ENCODE results near the gene GRM8.

Gene GRM8

DNA sequence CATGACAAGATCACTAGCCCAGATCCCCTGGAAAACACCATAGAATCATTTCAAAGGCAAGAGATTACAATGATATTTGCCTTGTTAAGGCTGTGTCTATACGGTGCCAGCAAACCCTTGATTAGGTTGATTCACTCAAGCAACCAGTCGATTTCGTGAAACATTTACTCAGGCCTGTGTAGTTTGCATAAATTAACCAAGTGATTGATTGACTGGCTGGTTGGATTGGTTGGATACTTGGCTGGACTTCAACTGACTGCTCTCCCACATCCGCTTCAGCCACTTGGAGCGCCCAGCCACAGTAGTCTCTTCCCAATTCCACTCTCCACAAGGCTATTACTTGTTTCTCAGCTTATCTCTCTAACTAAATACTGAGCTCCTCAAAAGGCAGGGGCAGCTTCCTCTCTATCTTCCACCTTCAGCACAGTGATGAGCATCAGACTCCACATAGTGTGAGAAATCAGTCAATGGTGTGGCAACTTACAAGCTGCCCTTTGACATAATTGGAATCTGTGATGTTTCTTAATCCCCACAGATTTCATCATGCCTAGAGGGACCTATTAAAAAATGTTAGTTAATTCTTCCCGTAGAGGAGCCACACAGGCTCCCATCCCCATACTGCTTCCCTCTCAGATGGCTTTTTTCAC lies 217.4 kb downstream of the GRM8 start:
- no peak for DNase-seq (ENCODE audit: low read depth in 4 of 4, low spot score in 1 of 4)

- no peak for DNase-seq (ENCODE audit: low read depth in 4 of 4, low spot score in 1 of 4)
Measured at GRCh38 chr7:127034186-127034806, 218.4 kb downstream of the GRM8 start.

DNA sequence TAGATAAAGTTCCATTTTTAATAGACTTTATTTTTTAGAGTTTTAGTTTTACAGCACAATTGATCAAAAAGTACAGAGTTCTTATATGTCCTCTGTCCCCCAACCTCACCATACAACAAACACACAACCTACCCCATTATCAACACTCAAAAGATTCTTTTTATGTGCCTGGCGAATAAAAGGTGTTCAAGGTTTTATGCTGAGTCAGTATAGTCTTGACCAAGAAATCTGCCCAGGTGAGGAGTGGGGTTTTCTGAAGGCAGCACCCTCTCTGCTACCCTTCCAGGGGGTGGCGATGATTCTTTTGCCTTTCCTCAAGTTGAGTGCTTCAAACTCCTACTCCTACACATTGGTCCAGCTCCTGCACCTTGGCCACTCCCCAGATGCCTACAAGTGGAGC lies 222.9 kb downstream of the GRM8 start:
- DNase-seq (ENCODE audit: low read depth in 4 of 4, low spot score in 1 of 4), result no peak

DNA sequence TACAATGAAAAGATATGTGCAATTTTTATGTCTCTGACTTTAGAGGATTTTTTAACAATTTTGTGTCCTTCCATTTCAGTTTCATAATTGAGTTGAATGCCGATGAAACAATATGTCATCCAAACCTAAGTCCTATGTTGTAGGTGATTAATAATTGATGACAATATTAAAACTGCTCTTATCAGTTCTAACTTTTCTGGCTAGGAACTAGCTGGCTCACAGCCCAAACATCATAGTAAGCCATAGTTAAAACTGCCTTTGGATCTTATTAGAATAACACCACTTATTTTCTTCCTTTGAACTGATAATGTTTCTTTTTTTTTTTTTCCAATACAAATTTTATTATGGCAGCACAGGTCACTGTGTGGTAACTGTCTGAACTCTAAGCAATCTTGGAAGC lies 230.9 kb downstream of the GRM8 start:
- no peak for DNase-seq (ENCODE audit: low read depth in 4 of 4, low spot score in 1 of 4)

DNA sequence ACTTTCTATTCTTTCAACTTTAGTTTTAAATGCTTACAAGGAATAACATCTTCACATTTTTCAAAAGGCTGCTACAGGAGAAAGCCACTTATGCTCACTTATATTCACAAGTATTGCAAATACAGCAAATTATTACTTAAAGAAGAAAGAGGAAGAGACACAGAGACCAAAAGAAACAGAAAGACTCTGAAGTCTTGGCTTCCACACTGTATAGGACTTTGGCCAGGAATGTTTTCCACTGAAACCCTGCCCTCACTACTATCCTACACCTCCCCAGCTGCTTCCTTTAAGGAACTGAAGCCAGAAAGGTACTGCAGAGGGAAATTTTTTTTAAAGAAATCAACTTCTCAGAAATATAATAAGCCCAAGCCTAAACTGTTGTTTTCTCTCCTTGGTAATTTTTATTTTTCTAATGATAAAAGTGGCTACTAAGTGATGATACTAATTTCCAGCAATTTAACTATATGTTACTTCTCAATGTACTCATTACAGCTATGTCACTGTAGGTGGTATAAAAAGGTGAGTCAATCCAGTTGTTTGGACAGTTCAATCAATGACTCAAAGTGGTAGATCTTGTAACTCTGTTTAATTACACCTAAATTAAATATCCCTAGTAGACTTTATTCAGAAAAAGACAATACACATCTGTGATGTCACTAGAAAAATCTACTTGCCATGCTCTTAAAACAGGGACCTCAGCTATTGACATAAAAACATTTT lies 231.6 kb downstream of the GRM8 start:
- DNase-seq (ENCODE audit: low read depth in 4 of 4, low spot score in 1 of 4), result no peak

GRCh38 chr7:127018889-127019288 lies 233.9 kb downstream of the GRM8 start:
- DNase-seq (ENCODE audit: low read depth in 4 of 4, low spot score in 1 of 4), result no peak

DNA sequence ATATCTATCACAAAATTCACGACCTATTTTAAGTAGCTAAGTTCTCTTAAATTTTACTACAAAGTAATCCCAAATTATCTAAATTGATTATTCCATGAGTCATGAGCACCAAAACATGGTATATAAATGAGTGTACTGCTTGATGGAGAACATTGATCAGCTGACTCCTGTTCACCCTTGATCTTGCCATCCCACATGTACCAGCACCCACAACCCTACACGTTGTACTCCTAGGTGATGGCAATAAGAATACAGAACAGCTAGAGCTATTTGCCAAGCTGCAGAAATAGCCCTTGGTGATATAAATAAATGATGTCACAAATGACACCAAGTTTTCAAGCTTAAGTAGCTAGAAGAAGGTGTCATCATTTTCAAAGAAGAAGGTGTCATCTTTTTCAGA lies 235.5 kb downstream of the GRM8 start:
- no peak for DNase-seq (ENCODE audit: low read depth in 4 of 4, low spot score in 1 of 4)

DNA sequence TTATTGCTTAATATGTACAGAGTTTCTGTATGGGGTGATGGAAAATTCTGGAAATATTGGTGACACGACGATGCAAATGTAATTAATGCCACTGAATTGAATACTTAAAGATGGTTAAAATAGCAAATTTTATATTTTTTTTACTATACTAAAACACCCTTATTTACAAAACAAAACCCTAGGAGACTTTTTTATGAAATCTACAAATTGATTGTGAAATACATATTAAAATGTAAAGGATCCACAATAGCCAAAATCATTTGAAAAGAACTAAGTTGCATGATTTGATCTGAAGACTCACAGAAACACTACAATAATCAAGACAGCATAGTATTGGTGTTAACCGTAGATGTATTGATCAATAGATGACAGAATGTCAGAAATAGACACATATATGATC lies 252.0 kb downstream of the GRM8 start:
- DNase-seq (ENCODE audit: low read depth in 4 of 4, low spot score in 1 of 4), result no peak

DNA sequence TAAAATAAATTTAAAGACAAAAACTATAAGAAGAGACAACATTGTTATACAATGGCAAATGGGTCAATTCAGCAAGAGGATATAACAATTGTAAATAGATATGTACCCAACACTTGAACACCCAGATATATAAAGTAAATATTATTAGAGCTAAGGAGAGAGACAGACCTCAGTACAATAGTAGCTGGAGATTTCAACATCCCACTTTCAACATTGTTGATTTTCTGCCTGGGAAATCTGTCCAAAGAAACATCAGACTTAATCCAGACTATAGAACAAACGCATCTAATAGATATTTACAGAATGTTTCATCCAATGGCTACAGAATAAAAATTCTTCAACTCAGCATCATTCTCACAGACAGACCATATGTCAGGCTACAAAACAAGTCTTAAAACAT lies 256.1 kb downstream of the GRM8 start:
- no peak for DNase-seq (ENCODE audit: low read depth in 4 of 4, low spot score in 1 of 4)

GRCh38 chr7:126993626-126994213 lies 259.0 kb downstream of the GRM8 start:
- no peak for DNase-seq (ENCODE audit: low read depth in 4 of 4, low spot score in 1 of 4)

GRCh38 chr7:126988022-126988421 lies 264.7 kb downstream of the GRM8 start:
- DNase-seq (ENCODE audit: low read depth in 4 of 4, low spot score in 1 of 4), result no peak

GRCh38 chr7:126979722-126980121 lies 273.0 kb downstream of the GRM8 start:
- no peak for DNase-seq (ENCODE audit: low read depth in 4 of 4, low spot score in 1 of 4)

- no peak for DNase-seq (ENCODE audit: low read depth in 4 of 4, low spot score in 1 of 4)
Measured at GRCh38 chr7:126978865-126979264, 273.9 kb downstream of the GRM8 start.

- DNase-seq (ENCODE audit: low read depth in 4 of 4, low spot score in 1 of 4), result no peak
Measured at GRCh38 chr7:126973066-126973465, 279.7 kb downstream of the GRM8 start.

DNA sequence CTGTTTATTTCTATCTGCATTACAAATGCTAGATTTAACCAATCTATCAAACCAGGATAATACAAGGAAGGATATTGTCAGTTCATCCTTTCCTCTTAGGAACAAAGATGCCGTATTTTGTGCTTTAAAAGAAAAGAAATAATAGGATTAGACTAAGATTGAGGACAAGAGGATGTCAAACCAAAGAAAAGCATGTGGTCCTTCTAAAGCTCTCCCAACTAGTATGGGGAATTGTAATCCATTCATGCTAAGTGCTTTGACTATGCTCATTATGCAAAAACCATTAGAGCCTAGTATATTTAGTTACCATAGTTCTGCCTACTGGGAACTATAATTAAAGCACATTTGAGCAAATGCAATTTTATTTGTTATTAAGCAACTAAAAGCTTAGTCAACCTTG lies 280.2 kb downstream of the GRM8 start:
- DNase-seq (ENCODE audit: low read depth in 4 of 4, low spot score in 1 of 4), result no peak

- DNase-seq (ENCODE audit: low read depth in 4 of 4, low spot score in 1 of 4), result no peak
Measured at GRCh38 chr7:126959649-126960048, 293.1 kb downstream of the GRM8 start.

- DNase-seq (ENCODE audit: low read depth in 4 of 4, low spot score in 1 of 4), result no peak
Measured at GRCh38 chr7:126958367-126958766, 294.4 kb downstream of the GRM8 start.

DNA sequence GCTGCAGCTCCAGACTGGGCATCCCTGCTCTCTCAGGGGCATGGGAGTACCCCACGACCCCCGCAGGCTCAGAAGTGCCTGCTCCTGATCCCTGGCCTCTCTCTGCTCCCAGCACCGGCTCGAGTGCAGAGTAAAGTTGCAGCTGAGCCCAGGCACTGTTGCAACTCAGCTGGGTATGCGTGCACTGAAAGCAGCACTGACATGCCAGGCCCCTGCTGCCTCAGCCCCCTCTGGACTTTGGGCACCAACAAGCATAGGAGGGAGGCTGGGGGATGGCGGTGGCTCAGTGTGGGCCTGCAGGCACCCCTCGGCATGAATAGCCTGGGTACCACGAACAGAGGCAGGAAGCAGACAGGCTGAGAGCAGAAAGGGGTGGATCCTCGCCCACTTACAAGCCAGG lies 295.3 kb downstream of the GRM8 start:
- DNase-seq (ENCODE audit: low read depth in 4 of 4, low spot score in 1 of 4), result no peak

GRCh38 chr7:126953461-126953860 lies 299.3 kb downstream of the GRM8 start:
- DNase-seq (ENCODE audit: low read depth in 4 of 4, low spot score in 1 of 4), result no peak

- DNase-seq (ENCODE audit: low read depth in 4 of 4, low spot score in 1 of 4), result no peak
Measured at GRCh38 chr7:126948664-126949063, 304.1 kb downstream of the GRM8 start.

DNA sequence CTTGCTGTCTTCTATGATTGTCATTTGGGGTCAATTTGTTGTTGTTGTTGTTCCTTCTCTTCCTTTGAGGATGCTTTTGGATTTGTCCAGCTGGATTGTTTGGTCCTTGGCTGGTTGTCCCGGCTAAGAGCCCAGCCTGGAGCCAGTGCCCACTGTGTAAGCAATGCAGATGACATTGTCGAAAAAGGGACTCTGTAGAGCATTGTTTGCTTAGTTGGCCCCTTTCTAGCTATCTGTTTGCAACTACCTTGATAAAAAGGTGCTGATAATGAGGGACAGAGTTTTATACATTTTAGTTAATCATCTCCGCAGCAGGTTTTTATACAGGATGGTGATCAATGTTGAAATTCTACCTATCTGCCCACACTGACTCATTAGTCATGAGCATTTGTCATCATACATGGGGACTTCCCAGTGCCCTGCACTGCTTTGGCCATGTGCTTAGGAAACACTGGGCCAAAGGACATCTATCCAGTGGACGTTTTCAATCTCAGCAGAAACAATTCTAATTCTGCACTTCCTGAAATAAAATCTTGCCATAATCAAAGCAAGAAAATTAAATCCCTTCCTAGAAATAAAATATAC lies 311.9 kb downstream of the GRM8 start:
- no peak for DNase-seq (ENCODE audit: low read depth in 4 of 4, low spot score in 1 of 4)

DNA sequence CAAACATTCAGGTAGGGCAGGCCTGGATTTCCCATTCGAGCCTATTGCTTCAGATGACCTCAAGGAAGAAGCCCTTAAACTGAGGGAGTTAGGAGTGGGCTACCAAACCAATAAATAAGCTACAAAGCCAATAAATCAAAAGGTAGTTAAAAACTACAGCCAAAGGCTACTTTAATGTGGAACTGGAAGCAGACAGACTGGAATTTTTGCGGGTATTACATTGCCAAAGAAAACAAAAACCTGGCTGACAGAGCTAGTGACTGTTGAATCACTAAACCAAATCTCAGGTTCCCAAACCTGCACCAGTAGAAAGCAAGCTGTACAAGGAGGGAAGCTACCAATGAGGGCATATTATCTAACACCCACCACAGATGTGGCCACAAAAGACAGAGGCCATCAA lies 315.6 kb downstream of the GRM8 start:
- no peak for DNase-seq (ENCODE audit: low read depth in 4 of 4, low spot score in 1 of 4)
